GM12864 (cell line): Measurements from ENCODE around the gene LRRC43.

Experiments used
- DNase-seq: peaks from one replicate; pipeline ENCODE4 v3.0.0-alpha.2; 2011; ENCODE audit warnings: low read depth
- H3K4me3 ChIP-seq: 2 replicates; pipeline ENCODE4 v1.5.1; 2011; ENCODE audit warnings: mild to moderate bottlenecking, low read depth, low read length, control low read depth
- CTCF ChIP-seq: IDR thresholded peaks from 2 replicates; pipeline ENCODE4 v1.5.1; 2011; ENCODE audit warnings: low read depth, mild to moderate bottlenecking, moderate library complexity, low read length, control low read depth, inconsistent platforms; ENCODE audit errors: missing control alignments

Gene LRRC43

GRCh38 chr12:122232691-122233090 lies 49.8 kb downstream of the LRRC43 start:
- no peak overlapping the region for H3K4me3 ChIP-seq
- no peak for DNase-seq
- no peak for TF ChIP-seq CTCF

- no peak for DNase-seq
- TF ChIP-seq CTCF = no peak
- no peak overlapping the region for H3K4me3 ChIP-seq
Observed at GRCh38 chr12:122235741-122236140, 52.8 kb downstream of the LRRC43 start.

- no peak for TF ChIP-seq CTCF
- H3K4me3 ChIP-seq = no peak overlapping the region
Observed at GRCh38 chr12:122238861-122239260, 55.9 kb downstream of the LRRC43 start.

GRCh38 chr12:122243965-122244364 lies 61.0 kb downstream of the LRRC43 start:
- H3K4me3 ChIP-seq = no peak overlapping the region
- TF ChIP-seq CTCF = no peak
- no peak for DNase-seq

More at GRCh38 chr12:122238861-122239260, 55.9 kb downstream of the LRRC43 start:
- no peak for DNase-seq

- no peak for DNase-seq
- no peak for TF ChIP-seq CTCF
- H3K4me3 ChIP-seq = no peak overlapping the region
Observed at GRCh38 chr12:122244565-122245371, 61.8 kb downstream of the LRRC43 start.

- H3K4me3 ChIP-seq = no peak overlapping the region
- DNase-seq = no peak
- TF ChIP-seq CTCF = no peak
Observed at GRCh38 chr12:122245553-122245952, 62.6 kb downstream of the LRRC43 start.

- no peak overlapping the region for H3K4me3 ChIP-seq
- DNase-seq = no peak
- TF ChIP-seq CTCF = no peak
Observed at GRCh38 chr12:122250047-122250446, 67.1 kb downstream of the LRRC43 start.
